Brain microvascular endothelial cell (primary cell): Measurements from ENCODE around the gene TSPOAP1.
A peak's percentile ranks its signal among the peaks of the same experiment; 100 is the strongest.

ENCODE experiments used
- DNase-seq: peaks from one replicate; pipeline ENCODE4 v3.0.0-alpha.2; 2020
- H3K27ac ChIP-seq: fragments of 250-450 bp; sonication (Bioruptor Pico); 2 replicates; pipeline ENCODE4 v1.5.1; 2020; ENCODE audit warnings: mild to moderate bottlenecking, moderate library complexity
- H3K27me3 ChIP-seq: fragments of 250-450 bp; sonication (Bioruptor Pico); replicated peaks from 2 replicates; pipeline ENCODE4 v1.5.1; 2020; ENCODE audit warnings: mild to moderate bottlenecking
- H3K36me3 ChIP-seq: fragments of 250-450 bp; sonication (Bioruptor Pico); replicated peaks from 2 replicates; pipeline ENCODE4 v1.5.1; 2020; ENCODE audit warnings: mild to moderate bottlenecking
- H3K4me3 ChIP-seq: 2 replicates; pipeline ENCODE4 v1.5.1; 2011; ENCODE audit warnings: low read depth, mild to moderate bottlenecking, control low read depth, low read length, moderate library complexity
- CTCF ChIP-seq: IDR thresholded peaks from 2 replicates; pipeline ENCODE4 v1.5.1; 2011; ENCODE audit warnings: low read depth, mild to moderate bottlenecking, moderate library complexity, low read length, control low read depth, inconsistent platforms; ENCODE audit errors: missing control alignments
- in situ Hi-C: cut with HindIII; loops from 2 replicates; pipeline ENCODE4 v1.10.0; 2017; ENCODE audit warnings: low sequenced_read_pairs, low pct_ligation_motif_present

Gene TSPOAP1

GRCh38 chr17:58325289-58325726, 3.3 kb downstream of the TSPOAP1 start:
- Histone ChIP-seq H3K27me3 (peaks cover 28% of the 10 kb centered on the region), H3K36me3 (no peaks in the 10 kb centered on the region), H3K4me3 (no peak overlapping the region), H3K27ac (no peak overlapping the region)
- in situ Hi-C loops: no loop called here
- no peak for TF ChIP-seq CTCF
- no peak for DNase-seq

GRCh38 chr17:58324409-58325288, 3.9 kb downstream of the TSPOAP1 start:
- H3K4me3 ChIP-seq: peak overlapping the region; percentile 59
- no peak overlapping the region for H3K27ac ChIP-seq
- in situ Hi-C loops: no loop called here
- no peak for TF ChIP-seq CTCF
- peaks cover 28% of the 10 kb centered on the region for H3K27me3 ChIP-seq
- no peaks in the 10 kb centered on the region for H3K36me3 ChIP-seq
- no peak for DNase-seq

- H3K27ac ChIP-seq: no peak overlapping the region
- no peak for DNase-seq
- in situ Hi-C loops: no loop called here
These were observed 4.6 kb downstream of the TSPOAP1 start for GRCh38 chr17:58324056-58324408.

GRCh38 chr17:58323366-58324055, 5.1 kb downstream of the TSPOAP1 start:
- Histone ChIP-seq H3K4me3 (no peak overlapping the region), H3K27ac (no peak overlapping the region), H3K36me3 (no peaks in the 10 kb centered on the region), H3K27me3 (peaks cover 21% of the 10 kb centered on the region)
- DNase-seq: no peak
- TF ChIP-seq CTCF: no peak
- in situ Hi-C loops: no loop called here

More at GRCh38 chr17:58324056-58324408, 4.6 kb downstream of the TSPOAP1 start:
- H3K4me3 ChIP-seq: peak overlapping the region; percentile 17
- TF ChIP-seq CTCF: no peak
- peaks cover 26% of the 10 kb centered on the region for H3K27me3 ChIP-seq
- no peaks in the 10 kb centered on the region for H3K36me3 ChIP-seq

- in situ Hi-C loops: no loop called here
- Histone ChIP-seq H3K4me3 (no peak overlapping the region), H3K36me3 (no peaks in the 10 kb centered on the region), H3K27me3 (peaks cover 21% of the 10 kb centered on the region), H3K27ac (no peak overlapping the region)
- DNase-seq: no peak
- no peak for TF ChIP-seq CTCF
These were observed 5.9 kb downstream of the TSPOAP1 start for GRCh38 chr17:58322581-58323185.
